GM12801 (cell line): ENCODE measurements around the gene MAZ.

ENCODE experiments used
- TF ChIP-seq, protein P1 (sequence below): IDR thresholded peaks from one replicate; pipeline ENCODE4 v1.5.1; 2011; ENCODE audit warnings: control low read depth; ENCODE audit not compliant: insufficient read length; ENCODE audit errors: extremely low read depth

The MAZ gene

GRCh38 chr16:29815793-29816693, 9.7 kb downstream of the MAZ start, which contains the start of gene PAGR1:
TSS of gene PAGR1 (plus strand) at chr16:29816152. CDS start at chr16:29816526, 374 bp downstream.
- TF ChIP-seq, protein P1, sequence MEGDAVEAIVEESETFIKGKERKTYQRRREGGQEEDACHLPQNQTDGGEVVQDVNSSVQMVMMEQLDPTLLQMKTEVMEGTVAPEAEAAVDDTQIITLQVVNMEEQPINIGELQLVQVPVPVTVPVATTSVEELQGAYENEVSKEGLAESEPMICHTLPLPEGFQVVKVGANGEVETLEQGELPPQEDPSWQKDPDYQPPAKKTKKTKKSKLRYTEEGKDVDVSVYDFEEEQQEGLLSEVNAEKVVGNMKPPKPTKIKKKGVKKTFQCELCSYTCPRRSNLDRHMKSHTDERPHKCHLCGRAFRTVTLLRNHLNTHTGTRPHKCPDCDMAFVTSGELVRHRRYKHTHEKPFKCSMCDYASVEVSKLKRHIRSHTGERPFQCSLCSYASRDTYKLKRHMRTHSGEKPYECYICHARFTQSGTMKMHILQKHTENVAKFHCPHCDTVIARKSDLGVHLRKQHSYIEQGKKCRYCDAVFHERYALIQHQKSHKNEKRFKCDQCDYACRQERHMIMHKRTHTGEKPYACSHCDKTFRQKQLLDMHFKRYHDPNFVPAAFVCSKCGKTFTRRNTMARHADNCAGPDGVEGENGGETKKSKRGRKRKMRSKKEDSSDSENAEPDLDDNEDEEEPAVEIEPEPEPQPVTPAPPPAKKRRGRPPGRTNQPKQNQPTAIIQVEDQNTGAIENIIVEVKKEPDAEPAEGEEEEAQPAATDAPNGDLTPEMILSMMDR: peak; percentile 55

GRCh38 chr16:29816694-29817441, 10.5 kb downstream of the MAZ start:
- TF ChIP-seq, protein P1: no peak

DNA sequence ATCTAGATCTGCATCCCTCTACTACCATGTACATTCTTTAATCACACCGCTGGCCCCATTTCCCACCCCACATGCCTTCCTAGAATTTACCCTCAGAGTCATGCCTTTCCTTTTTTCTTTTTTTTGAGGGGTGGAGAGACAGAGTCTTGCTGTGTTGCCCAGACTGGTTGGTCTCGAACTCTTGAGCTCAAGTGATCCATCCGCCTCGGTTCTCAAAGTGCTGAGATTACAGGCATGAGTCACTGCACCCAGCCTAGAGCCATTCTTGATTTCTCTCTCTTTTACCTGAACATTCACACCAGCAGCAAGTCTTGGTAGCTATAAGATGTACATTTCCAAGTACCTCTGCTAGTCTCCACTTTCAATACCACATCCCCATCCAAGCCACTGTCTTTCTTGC, 11.8 kb downstream of the MAZ start:
- TF ChIP-seq, protein P1: no peak

DNA sequence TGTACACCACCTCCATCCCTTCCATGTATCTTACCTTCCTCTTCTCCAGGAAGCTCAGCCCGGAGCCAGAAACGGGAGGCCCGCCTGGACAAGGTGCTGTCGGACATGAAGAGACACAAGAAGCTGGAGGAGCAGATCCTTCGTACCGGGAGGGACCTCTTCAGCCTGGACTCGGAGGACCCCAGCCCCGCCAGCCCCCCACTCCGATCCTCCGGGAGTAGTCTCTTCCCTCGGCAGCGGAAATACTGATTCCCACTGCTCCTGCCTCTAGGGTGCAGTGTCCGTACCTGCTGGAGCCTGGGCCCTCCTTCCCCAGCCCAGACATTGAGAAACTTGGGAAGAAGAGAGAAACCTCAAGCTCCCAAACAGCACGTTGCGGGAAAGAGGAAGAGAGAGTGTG, 13.2 kb downstream of the MAZ start:
- TF ChIP-seq, protein P1: no peak

GRCh38 chr16:29820271-29820701, 14.0 kb downstream of the MAZ start, which contains the start of gene MVP:
TSS of gene MVP (plus strand) at chr16:29820462. CDS start at chr16:29830550, 10,088 bp downstream.
- TF ChIP-seq, protein P1: no peak

GRCh38 chr16:29820730-29821642, 14.7 kb downstream of the MAZ start:
- TF ChIP-seq, protein P1: no peak
